K562 (cell line): ENCODE measurements around the gene KLHL20. TPM values are rescaled to one million over a fixed set of nuclear protein-coding genes. Genes with fewer than 3 reads are reported as not detected.

Experiments used
- ADNP ChIP-seq: fragments of 200-800 bp; sonication (Bioruptor generic); IDR thresholded peaks from 2 replicates; pipeline ENCODE4 v1.6.1; 2016; ENCODE audit warnings: missing genetic modification characterization, missing compliant biosample characterization
- AFF1 ChIP-seq, 2 experiments: fragments of 450-650 bp; IDR thresholded peaks; 2 replicates each; pipeline ENCODE4 v1.6.1; 2018; ENCODE audit warnings: mild to moderate bottlenecking in 2 of 2, low read depth in 1 of 2; ENCODE audit not compliant: partially characterized antibody in 2 of 2
- CBX5 ChIP-seq: IDR thresholded peaks from 2 replicates; pipeline ENCODE4 v1.6.1; 2014; ENCODE audit warnings: low read depth, borderline replicate concordance
- ELF1 ChIP-seq: fragments of 200-800 bp; sonication (Bioruptor generic); IDR thresholded peaks from 2 replicates; pipeline ENCODE4 v1.6.1; 2016; ENCODE audit warnings: missing genetic modification characterization, missing compliant biosample characterization
- ELF4 ChIP-seq: fragments of 450-650 bp; formaldehyde crosslinking; IDR thresholded peaks from 2 replicates; pipeline ENCODE4 v1.4.0; 2022; ENCODE audit warnings: missing genetic modification characterization
- ESRRB ChIP-seq: fragments of 250-450 bp; sonication (Bioruptor Pico); IDR thresholded peaks from 2 replicates; pipeline ENCODE4 v1.5.0; 2020; ENCODE audit warnings: mild to moderate bottlenecking, moderate library complexity, borderline replicate concordance
- FOXM1 ChIP-seq, 2 experiments: fragments of 450-650 bp in 1 of 2; sonication (generic) in 1 of 2; formaldehyde crosslinking in 1 of 2; IDR thresholded peaks; 2 replicates each; pipeline versions ENCODE4 v1.6.1 to v1.9.0; 2017 to 2022; ENCODE audit warnings: low read depth in 2 of 2, mild to moderate bottlenecking in 2 of 2, missing genetic modification reagents in 1 of 2, moderate library complexity in 1 of 2
- PML ChIP-seq: IDR thresholded peaks from 2 replicates; pipeline ENCODE4 v1.6.1; 2012; ENCODE audit warnings: low read length, inconsistent platforms
- SMARCA4 ChIP-seq: fragments of 450-650 bp; IDR thresholded peaks from 2 replicates; pipeline ENCODE4 v1.6.1; 2016
- SRSF3 ChIP-seq: fragments of 200-400 bp; formaldehyde crosslinking; IDR thresholded peaks from 2 replicates; pipeline ENCODE4 v1.6.1; 2016; ENCODE audit warnings: mild to moderate bottlenecking, low read length, moderate library complexity; ENCODE audit not compliant: insufficient read depth
- SRSF7 ChIP-seq: fragments of 200-400 bp; formaldehyde crosslinking; optimal IDR thresholded peaks from 2 replicates; pipeline ENCODE3; 2017; ENCODE audit warnings: mild to moderate bottlenecking, low read depth, low read length
- TSHZ1 ChIP-seq: fragments of 250-450 bp; sonication (Bioruptor Pico); IDR thresholded peaks from 2 replicates; pipeline ENCODE4 v1.4.0; 2020; ENCODE audit warnings: mild to moderate bottlenecking, moderate library complexity
- ZFP36 ChIP-seq: fragments of 150-350 bp; IDR thresholded peaks from 2 replicates; pipeline ENCODE4 v1.6.1; 2018; ENCODE audit warnings: low read length, low read depth; ENCODE audit not compliant: partially characterized antibody
- ZHX1 ChIP-seq: fragments of 150-350 bp; conservative IDR thresholded peaks from 2 replicates; pipeline ENCODE4 v1.6.1; 2014; ENCODE audit warnings: low read length
- ZNF253 ChIP-seq: fragments of 250-450 bp; sonication (Bioruptor Pico); conservative IDR thresholded peaks from 2 replicates; pipeline ENCODE4 v1.6.1; 2021; ENCODE audit warnings: mild to moderate bottlenecking
- ZNF77 ChIP-seq: fragments of 250-450 bp; sonication (Bioruptor Pico); IDR thresholded peaks from 2 replicates; pipeline ENCODE4 v1.5.0; 2020
- polyA plus RNA-seq, 8 experiments: library from polyadenylated mRNA; depleted of rRNA in 4 of 8; stranded (reverse) in 5 of 8; unstranded in 3 of 8; fragments of >200 nt; fragmentation: Nextera tagmentation in 2 of 8; fragmentation: Illumina TruSeq in 1 of 8; extraction: Ambion mirVana in 2 of 8; extraction: Trizol in 1 of 8; gene quantifications; 2 replicates each; pipeline versions ENCODE4 v1.2.1 to v1.2.3, GENCODE V29; 2011 to 2014; ENCODE audit warnings: inconsistent platforms in 1 of 8, missing spikeins in 1 of 8
- total RNA-seq, 7 experiments: library from RNA; depleted of rRNA in 6 of 7; stranded (reverse); fragments of >200 nt in 6 of 7; fragmentation: Illumina TruSeq in 2 of 7; extraction: Trizol in 2 of 7; gene quantifications; 2 replicates each; pipeline versions ENCODE4 v1.2.1 to v1.2.3, GENCODE V29; 2011 to 2021; ENCODE audit warnings: low replicate concordance in 1 of 7

KLHL20 gene
- total and polyA plus RNA-seq, 9 of the 15 experiments (the other 6 are each of a cell fraction or from before 2014, with no cell fraction given): 8.9 to 23.2 (median 16.8) TPM

- TF ChIP-seq TSHZ1 (CRISPR knock-in tag) (no peak; the same call in 1 of the 2 replicates), ZFP36 (peak; percentile 45), ESRRB (CRISPR knock-in tag) (no peak), FOXM1 (IDR thresholded peaks at IDR 0.05; ENCODE audit: low read depth) (peak; percentile 67; the same call in 1 of the 2 replicates), FOXM1 (CRISPR knock-in tag; IDR thresholded peaks at IDR 0.05; ENCODE audit: low read depth) (0 out of 2 replicates have a peak, but pooled peaks have one; percentile 28), CBX5 (no peak), SRSF7 (no peak), SMARCA4 (peak; percentile 63), ZHX1 (peak; percentile 77; the same call in 1 of the 2 replicates), AFF1 (IDR thresholded peaks at IDR 0.05; ENCODE audit: low read depth in 1 of 2, partially characterized antibody in 2 of 2) (peak; percentile 72 to 87), ELF1 (tag) (peak; percentile 96), ADNP (tag) (no peak), ZNF253 (CRISPR knock-in tag) (no peak), PML (peak; percentile 89; the same call in 1 of the 2 replicates), SRSF3 (no peak), ZNF77 (no peak), ELF4 (CRISPR knock-in tag) (peak; percentile 82; the same call in 1 of the 2 replicates)
These were observed at the start of gene KLHL20 (continued) for GRCh38 chr1:173714759-173715537.
